GM12878 (cell line): ENCODE data around the gene TMEM150B. TPM values are rescaled to one million over a fixed set of nuclear protein-coding genes. Genes with fewer than 3 reads are reported as not detected.

Source experiments
- ATAC-seq: fragments of 200-7000 bp; cut with Tn5 transposase; 3 replicates; pipeline ENCODE4 v1.9.1; 2020; ENCODE audit warnings: mild to moderate bottlenecking, moderate library complexity
- BruUV-seq: library from RNA; stranded (reverse); fragments of 400-500 nt; replicated peaks from 2 replicates; lab custom pipeline; 2021; lab: Mats Ljungman, UMichigan
- CTCF ChIA-PET: fragments of 300-600 bp; sonication (Branson Sonifier 250); formaldehyde crosslinking; extraction: SDS; loops from one replicate; lab custom pipeline; 2021; ENCODE audit warnings: inconsistent platforms; lab: Yijun Ruan, JAX
- POLR2A ChIA-PET: fragments of 350-600 bp; formaldehyde crosslinking; extraction: SDS; loops from one replicate; lab custom pipeline; 2021; ENCODE audit warnings: inconsistent platforms; lab: Charles Lee
- RAD21 ChIA-PET: fragments of 300-600 bp; sonication (Branson Sonifier 250); formaldehyde crosslinking; loops from one replicate; lab custom pipeline; 2023; ENCODE audit warnings: antibody characterized with exemption; ENCODE audit not compliant: unreplicated experiment; lab: Charles Lee
- SMC1A ChIA-PET: fragments of 300-600 bp; sonication (Branson Sonifier 250); formaldehyde crosslinking; loops from one replicate; lab custom pipeline; 2023; ENCODE audit not compliant: unreplicated experiment, uncharacterized antibody; lab: Charles Lee
- DNase-seq: peaks from one replicate; pipeline ENCODE4 v3.0.0-alpha.2; 2011; ENCODE audit warnings: low read depth, low spot score
- FAIRE-seq: peaks from 3 replicates; lab custom pipeline; 2011; peaks lifted over from hg19 to GRCh38; lab: Jason Lieb, UNC
- H2AFZ ChIP-seq: 2 replicates; pipeline ENCODE4 v1.6.0; 2011; ENCODE audit warnings: low read depth, low read length, control low read depth; ENCODE audit not compliant: control insufficient read depth
- H3K27ac ChIP-seq: 2 replicates; pipeline ENCODE4 v1.5.1; 2011; ENCODE audit warnings: control low read depth; ENCODE audit not compliant: control insufficient read depth, insufficient read depth
- H3K27me3 ChIP-seq, 2 experiments: replicated peaks in 1 of 2; 2 replicates each; pipeline versions ENCODE4 v1.6.0 to v1.6.1; 2011; ENCODE audit warnings: low read length in 1 of 2; ENCODE audit not compliant: control insufficient read depth in 2 of 2, insufficient read depth in 2 of 2
- H3K36me3 ChIP-seq, 2 experiments: 2 replicates each; pipeline ENCODE4 v1.5.1; 2011; ENCODE audit warnings: low read length in 1 of 2; ENCODE audit not compliant: control insufficient read depth in 2 of 2, insufficient read depth in 2 of 2
- H3K4me1 ChIP-seq: 2 replicates; pipeline ENCODE4 v1.6.1; 2011; ENCODE audit warnings: mild to moderate bottlenecking, low read length, moderate library complexity, mixed read lengths; ENCODE audit not compliant: control insufficient read depth, insufficient read depth
- H3K4me2 ChIP-seq: 2 replicates; pipeline ENCODE4 v1.6.0; 2011; ENCODE audit warnings: control low read depth; ENCODE audit not compliant: control insufficient read depth, insufficient read depth
- H3K4me3 ChIP-seq: fragments of 200-600 bp; sonication (generic); 2 replicates; pipeline ENCODE4 v1.5.1; 2016
- H3K79me2 ChIP-seq: 2 replicates; pipeline ENCODE4 v1.6.0; 2011; ENCODE audit warnings: low read length; ENCODE audit not compliant: control insufficient read depth, insufficient read depth
- H3K9ac ChIP-seq: 2 replicates; pipeline ENCODE4 v1.8.0; 2011; ENCODE audit warnings: low read length, control low read depth, mixed read lengths; ENCODE audit not compliant: control insufficient read depth, insufficient read depth
- H3K9me3 ChIP-seq: replicated peaks from 3 replicates; pipeline ENCODE4 v1.5.1; 2011; ENCODE audit warnings: mild to moderate bottlenecking, low read length; ENCODE audit not compliant: control insufficient read depth, insufficient read depth
- H4K20me1 ChIP-seq: 2 replicates; pipeline ENCODE4 v1.6.0; 2011; ENCODE audit not compliant: control insufficient read depth, insufficient read depth
- ATF7 ChIP-seq: fragments of 450-650 bp; IDR thresholded peaks from 2 replicates; pipeline ENCODE4 v1.6.1; 2016; ENCODE audit warnings: low read depth, mild to moderate bottlenecking
- EZH2 ChIP-seq: IDR thresholded peaks from 2 replicates; pipeline ENCODE4 v1.6.1; 2012; ENCODE audit warnings: low read depth, mild to moderate bottlenecking, control low read depth, inconsistent platforms, low read length, borderline replicate concordance; ENCODE audit not compliant: control insufficient read depth
- FOXM1 ChIP-seq: IDR thresholded peaks from 2 replicates; pipeline ENCODE4 v1.6.1; 2012; ENCODE audit warnings: low read depth, mild to moderate bottlenecking, inconsistent platforms, low read length, moderate library complexity
- MTA3 ChIP-seq: IDR thresholded peaks from 2 replicates; pipeline ENCODE4 v1.6.1; 2012; ENCODE audit warnings: low read length, inconsistent platforms, borderline replicate concordance
- MYC ChIP-seq: IDR thresholded peaks from 2 replicates; pipeline ENCODE4 v1.6.1; 2011; ENCODE audit warnings: mild to moderate bottlenecking, low read length, moderate library complexity, inconsistent platforms; ENCODE audit not compliant: insufficient read depth, insufficient replicate concordance, insufficient read length, severe bottlenecking
- SUZ12 ChIP-seq: fragments of 200-600 bp; sonication (generic); IDR thresholded peaks from one replicate; pipeline ENCODE4 v1.6.1; 2018; ENCODE audit warnings: antibody characterized with exemption, mild to moderate bottlenecking; ENCODE audit not compliant: unreplicated experiment
- YBX1 ChIP-seq: fragments of 450-650 bp; IDR thresholded peaks from 2 replicates; pipeline ENCODE4 v1.6.1; 2016; ENCODE audit warnings: antibody characterized with exemption
- WGBS: methylation state at CpG from one replicate; pipeline ENCODE4 v1.1.6; 2016; ENCODE audit warnings: low lambda C conversion rate; ENCODE audit not compliant: insufficient replicate concordance, insufficient coverage; ENCODE audit errors: missing lambda C conversion rate; 5-methylcytosine and 5-hydroxymethylcytosine counted together
- in situ Hi-C: fragments of 300-500 bp; cut with MboI; formaldehyde crosslinking; loops from 9 replicates; pipeline ENCODE4 v1.14.3; 2018; ENCODE audit warnings: mixed read lengths
- intact Hi-C: fragments of 100-400 bp; cut with micrococcal nuclease; formaldehyde crosslinking; loops from one replicate; pipeline ENCODE4 v1.14.2; 2022; ENCODE audit not compliant: unreplicated experiment
- polyA plus RNA-seq, 11 experiments: library from polyadenylated mRNA; depleted of rRNA in 4 of 11; unstranded in 6 of 11; stranded (reverse) in 5 of 11; fragments of >200 nt; fragmentation: Nextera tagmentation in 4 of 11; fragmentation: Illumina TruSeq in 1 of 11; extraction: Ambion mirVana in 4 of 11; extraction: Trizol in 1 of 11; gene quantifications; 1 replicate in 1 of 11; 2 replicates in 10 of 11; pipeline versions ENCODE4 v1.2.1 to v1.2.3, GENCODE V29; 2011 to 2016; ENCODE audit warnings: inconsistent platforms in 2 of 11, missing spikeins in 2 of 11, low read depth in 1 of 11
- total RNA-seq, 4 experiments: library from RNA; depleted of rRNA in 3 of 4; stranded (reverse); fragments of >200 nt in 3 of 4; fragmentation: Illumina TruSeq in 1 of 4; extraction: Trizol in 1 of 4; gene quantifications; 2 replicates each; pipeline versions ENCODE4 v1.2.1 to v1.2.3, GENCODE V29; 2013 to 2021

The TMEM150B gene
- total and polyA plus RNA-seq, 10 of the 15 experiments (the other 5 are each of a cell fraction or from before 2014, with no cell fraction given): 0.09 to 0.23 (median 0.18) TPM; not detected in 6

DNA sequence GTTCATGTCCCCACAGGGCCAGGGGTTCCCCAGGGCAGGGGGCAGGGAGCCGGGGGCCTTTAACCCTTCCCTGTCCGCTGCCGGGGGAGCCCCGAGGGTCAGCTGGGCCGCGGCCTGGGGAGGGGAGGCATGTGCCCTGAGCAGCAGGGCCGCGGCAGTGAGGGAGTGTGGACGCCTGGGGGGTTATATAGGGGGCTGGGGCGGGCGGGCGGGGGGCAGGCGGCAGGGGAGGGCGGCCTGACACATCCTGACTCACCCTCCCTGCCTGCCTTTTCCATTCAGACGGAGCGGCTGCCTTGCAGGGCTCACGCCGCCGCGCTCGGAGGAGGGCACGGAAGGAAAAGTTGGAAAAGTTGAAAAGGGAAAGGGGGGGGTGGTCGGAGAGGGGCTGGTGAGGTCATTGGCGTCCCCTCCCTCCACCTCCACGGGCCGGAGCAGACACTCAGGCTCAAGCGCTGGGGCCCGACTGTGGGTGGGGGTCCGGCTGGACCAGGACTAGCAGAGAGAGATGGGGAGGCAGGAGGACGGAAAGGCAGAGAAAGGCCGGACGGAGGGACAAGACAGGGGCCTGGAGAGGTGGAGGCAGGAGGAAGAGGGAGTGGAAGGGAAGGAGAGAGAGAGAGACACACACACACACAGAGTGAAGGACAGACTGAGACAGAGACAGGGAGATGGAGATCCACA, 45.3 kb upstream of the TMEM150B start, which contains the start of gene IL11:
TSS of gene IL11 (minus strand) at position 159 of the 684 bp plus-strand sequence. CDS start at position 6, 153 bp downstream.
- ATAC-seq (no peak), DNase-seq (no peak), FAIRE-seq (no peak)
- Histone ChIP-seq H3K4me1 (no peaks in the 10 kb centered on the region), H3K27me3 (peaks cover 3 to 10% of the 10 kb centered on the region in 2 experiments), H3K4me3 (no peak within 1 kb of the TSS), H3K79me2 (no peaks in the 10 kb centered on the region), H3K4me2 (0 out of 2 replicates have a peak within 1 kb of the TSS, but pooled peaks have one; percentile 17), H3K9me3 (no peaks in the 10 kb centered on the region), H4K20me1 (no peaks in the 10 kb centered on the region), H3K27ac (no peak within 1 kb of the TSS), H3K9ac (no peak within 1 kb of the TSS), H2AFZ (no peak within 1 kb of the TSS), H3K36me3 (no peaks in the 10 kb centered on the region)
- no TSS peak for BruUV-seq
- POLR2A ChIA-PET: no interaction called here
- CTCF ChIA-PET: no interaction called here
- no peak for TF ChIP-seq YBX1
- TF ChIP-seq FOXM1: no peak
- TF ChIP-seq ATF7: no peak
- no peak for TF ChIP-seq MYC
- intact Hi-C loops (no loop called here), in situ Hi-C loops (no loop called here)
- WGBS: 27% methylated on average over 25 of the region's 32 CpGs
- SMC1A ChIA-PET: no interaction called here
- RAD21 ChIA-PET: no interaction called here

DNA sequence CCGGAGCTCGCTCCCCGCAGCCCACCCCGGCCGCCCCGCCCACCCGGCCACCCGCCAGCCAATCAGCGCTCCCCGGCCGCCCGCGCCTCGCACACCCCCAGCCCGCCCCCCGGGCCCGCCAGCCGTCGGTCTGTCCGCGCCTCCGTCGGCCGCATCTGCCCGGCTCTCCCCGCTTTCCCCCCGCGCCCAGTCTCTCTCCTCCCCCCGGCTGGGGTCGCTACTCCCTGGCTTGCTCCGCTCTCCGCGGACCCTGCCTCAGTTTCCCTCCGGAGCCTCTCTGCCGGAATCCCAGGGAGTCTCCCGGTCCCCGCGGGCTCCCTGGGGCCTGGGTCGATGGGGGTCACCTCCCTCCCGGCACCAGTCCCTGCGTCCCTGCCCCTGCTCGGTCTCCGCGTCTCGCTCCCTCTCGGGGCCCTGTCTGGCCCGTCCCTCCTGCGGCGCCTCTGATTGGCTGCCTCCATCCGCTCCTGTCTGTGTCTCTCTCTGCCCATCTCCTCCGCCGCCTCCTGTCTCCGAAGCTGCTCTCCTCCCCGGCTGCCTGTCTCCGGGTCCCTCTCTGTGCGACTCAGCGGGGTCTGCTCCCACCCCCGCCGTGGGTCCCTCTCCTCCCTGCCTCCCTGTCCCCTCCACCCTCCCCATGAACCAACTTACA, 44.6 kb upstream of the TMEM150B start:
- ChIA-PET CTCF (no interaction called here), RAD21 (no interaction called here), POLR2A (no interaction called here), SMC1A (no interaction called here)
- Histone ChIP-seq H3K4me3 (no peak overlapping the region), H4K20me1 (no peaks in the 10 kb centered on the region), H3K27ac (no peak overlapping the region), H3K27me3 (peaks cover 3 to 10% of the 10 kb centered on the region in 2 experiments), H3K36me3 (no peaks in the 10 kb centered on the region), H3K9ac (no peak overlapping the region), H3K9me3 (no peaks in the 10 kb centered on the region), H2AFZ (no peak overlapping the region), H3K4me2 (no peak overlapping the region), H3K4me1 (no peaks in the 10 kb centered on the region), H3K79me2 (no peaks in the 10 kb centered on the region)
- BruUV-seq: no TSS peak
- intact Hi-C loops: no loop called here
- TF ChIP-seq SUZ12 (peak; percentile 98), EZH2 (0 out of 2 replicates have a peak, but pooled peaks have one; percentile 66), MTA3 (no peak)
- 12% methylated on average over 25 of the region's 59 CpGs for WGBS
- ATAC-seq (peak; percentile 44; the same call in 2 of the 3 replicates), FAIRE-seq (no peak), DNase-seq (no peak)
- in situ Hi-C loops: no loop called here
